Prostate gland (tissue), 2 donors: ENCODE data around the gene PPP1R10. TPM values are rescaled to one million over a fixed set of nuclear protein-coding genes. Genes with fewer than 3 reads are reported as not detected.

Experiments used
- DNase-seq: peaks from one replicate; pipeline ENCODE4 v3.0.0-alpha.2; 2019; ENCODE audit warnings: low spot score
- H3K27ac ChIP-seq, 2 donors: fragments of 200-600 bp; sonication (generic); 2 replicates each; pipeline ENCODE4 v1.5.1; 2017 to 2019
- H3K27me3 ChIP-seq: fragments of 200-600 bp; sonication (generic); replicated peaks from 2 replicates; pipeline ENCODE4 v1.5.1; 2019; ENCODE audit not compliant: insufficient read depth
- H3K36me3 ChIP-seq, 2 donors: fragments of 200-600 bp; sonication (generic); 1 replicate in 1 of 2; 2 replicates in 1 of 2; pipeline versions ENCODE4 v1.5.1 to v1.8.1; 2017 to 2019
- H3K4me1 ChIP-seq: fragments of 200-600 bp; sonication (generic); replicated peaks from 2 replicates; pipeline ENCODE4 v1.5.1; 2019
- H3K4me3 ChIP-seq, 2 donors: fragments of 200-600 bp; sonication (generic); 2 replicates each; pipeline ENCODE4 v1.5.1; 2017 to 2019
- H3K9me3 ChIP-seq: fragments of 200-600 bp; sonication (generic); 2 replicates; pipeline ENCODE4 v1.5.1; 2017
- CTCF ChIP-seq, 4 experiments: fragments of 200-600 bp in 2 of 4; fragments of 450-650 bp in 2 of 4; sonication (generic) in 2 of 4; IDR thresholded peaks; 1 replicate in 3 of 4; 2 replicates in 1 of 4; pipeline ENCODE4 v1.5.1; 2016 to 2019; ENCODE audit warnings: antibody characterized with exemption in 4 of 4, mild to moderate bottlenecking in 2 of 4, moderate library complexity in 2 of 4
- POLR2A ChIP-seq: fragments of 450-650 bp; IDR thresholded peaks from one replicate; pipeline ENCODE4 v1.6.1; 2016; ENCODE audit warnings: antibody characterized with exemption, mild to moderate bottlenecking
- POLR2AphosphoS5 ChIP-seq: sonication (generic); formaldehyde crosslinking; IDR thresholded peaks from one replicate; pipeline ENCODE4 v1.6.1; 2017; ENCODE audit warnings: antibody characterized with exemption
- WGBS: methylation state at CpG from one replicate; pipeline ENCODE4 v1.1.5; 2018; 5-methylcytosine and 5-hydroxymethylcytosine counted together
- intact Hi-C: fragments of 100-400 bp; cut with DNase I; formaldehyde crosslinking; loops from one replicate; pipeline ENCODE4 v1.14.2; 2022
- total RNA-seq, 2 donors: library from RNA; depleted of rRNA; stranded (reverse); fragments of >200 nt; gene quantifications; one replicate each; pipeline ENCODE4 v1.1.0, GENCODE V29; 2016

The PPP1R10 gene
- total RNA-seq, 2 donors from 2014 or later: 40.0 to 51.0 TPM

- 76% methylated on average over 7 of the region's 7 CpGs for WGBS
- H3K27ac ChIP-seq: no peak overlapping the region
- no peaks in the 10 kb centered on the region for H3K4me1 ChIP-seq
- no peaks in the 10 kb centered on the region for H3K27me3 ChIP-seq
- H3K4me3 ChIP-seq: no peak overlapping the region
- peaks cover 24 to 49% of the 10 kb centered on the region in 2 donors for H3K36me3 ChIP-seq
- DNase-seq: no peak
- no peaks in the 10 kb centered on the region for H3K9me3 ChIP-seq
- TF ChIP-seq CTCF (IDR thresholded peaks at IDR 0.05) (no peak), POLR2A (no peak), POLR2AphosphoS5 (no peak)
- intact Hi-C loops: no loop called here
These were observed 39.5 kb upstream of the PPP1R10 start for GRCh38 chr6:30656513-30656912.

- Histone ChIP-seq H3K4me3 (no peak overlapping the region), H3K36me3 (peaks cover 20 to 49% of the 10 kb centered on the region in 2 donors), H3K4me1 (no peaks in the 10 kb centered on the region), H3K9me3 (no peaks in the 10 kb centered on the region), H3K27me3 (no peaks in the 10 kb centered on the region), H3K27ac (no peak overlapping the region)
- intact Hi-C loops: no loop called here
- TF ChIP-seq CTCF (IDR thresholded peaks at IDR 0.05) (no peak), POLR2AphosphoS5 (no peak), POLR2A (no peak)
- 99% methylated on average over 3 of the region's 3 CpGs for WGBS
- no peak for DNase-seq
These were observed 38.7 kb upstream of the PPP1R10 start for GRCh38 chr6:30655743-30656094.

- intact Hi-C loops: no loop called here
These were observed 38.0 kb upstream of the PPP1R10 start for GRCh38 chr6:30654798-30655742.

GRCh38 chr6:30651143-30651542 is 34.1 kb upstream of the PPP1R10 start:
- 84% methylated on average over 12 of the region's 12 CpGs for WGBS
- Histone ChIP-seq H3K4me1 (no peaks in the 10 kb centered on the region), H3K27me3 (no peaks in the 10 kb centered on the region), H3K4me3 (no peak overlapping the region), H3K36me3 (peaks cover 14 to 27% of the 10 kb centered on the region in 2 donors), H3K9me3 (no peaks in the 10 kb centered on the region), H3K27ac (no peak overlapping the region)
- intact Hi-C loops: no loop called here
- no peak for TF ChIP-seq POLR2AphosphoS5
- TF ChIP-seq POLR2A: no peak
- no peak for TF ChIP-seq CTCF (IDR thresholded peaks at IDR 0.05)
- no peak for DNase-seq

More at GRCh38 chr6:30654798-30655742, 38.0 kb upstream of the PPP1R10 start:
- no peak for DNase-seq
- H3K36me3 ChIP-seq: peaks cover 20 to 47% of the 10 kb centered on the region in 2 donors
- H3K9me3 ChIP-seq: no peaks in the 10 kb centered on the region
- WGBS: 92% methylated on average over 19 of the region's 19 CpGs
- TF ChIP-seq POLR2A: no peak
- no peak for TF ChIP-seq CTCF (IDR thresholded peaks at IDR 0.05)
- no peak overlapping the region for H3K27ac ChIP-seq
- no peak overlapping the region for H3K4me3 ChIP-seq
- no peaks in the 10 kb centered on the region for H3K27me3 ChIP-seq
- H3K4me1 ChIP-seq: no peaks in the 10 kb centered on the region
